NCI-H345 (cell line): ENCODE data around the gene MYH8.

Experiments
- DNase-seq: peaks from one replicate; lab custom pipeline; 2025; lab: John Stamatoyannopoulos, UW

Gene MYH8

GRCh38 chr17:10421900-10422542, at the start of gene MYH8:
Gene MYH8 (minus strand): TSS chr17:10421950. CDS start chr17:10420227, 1,723 bp downstream.
- no peak for DNase-seq

- no peak for DNase-seq
Measured at GRCh38 chr17:10469459-10469858, 47.7 kb upstream of the MYH8 start, which contains the start of gene MYH4. Gene MYH4 (minus strand): TSS chr17:10469559. CDS start chr17:10466745, 2,814 bp downstream.

GRCh38 chr17:10463402-10463801, 41.7 kb upstream of the MYH8 start:
- DNase-seq, result no peak

- DNase-seq, result no peak
Measured at GRCh38 chr17:10460062-10460461, 38.3 kb upstream of the MYH8 start.

GRCh38 chr17:10458701-10459100, 37.0 kb upstream of the MYH8 start:
- no peak for DNase-seq

- no peak for DNase-seq
Measured at GRCh38 chr17:10457952-10458351, 36.2 kb upstream of the MYH8 start.

- no peak for DNase-seq
Measured at GRCh38 chr17:10447026-10447931, 25.5 kb upstream of the MYH8 start.

GRCh38 chr17:10439816-10440215, 18.1 kb upstream of the MYH8 start:
- no peak for DNase-seq

GRCh38 chr17:10435096-10435495, 13.3 kb upstream of the MYH8 start:
- no peak for DNase-seq

GRCh38 chr17:10429421-10430045, 7.8 kb upstream of the MYH8 start:
- DNase-seq, result no peak

- no peak for DNase-seq
Measured at GRCh38 chr17:10428781-10429180, 7.0 kb upstream of the MYH8 start.

GRCh38 chr17:10421211-10421610, 539 bp downstream of the MYH8 start:
- no peak for DNase-seq

GRCh38 chr17:10420811-10421210, 939 bp downstream of the MYH8 start:
- DNase-seq, result no peak

GRCh38 chr17:10417431-10417830, 4.3 kb downstream of the MYH8 start:
- no peak for DNase-seq

- no peak for DNase-seq
Measured at GRCh38 chr17:10415161-10415560, 6.6 kb downstream of the MYH8 start.

- no peak for DNase-seq
Measured at GRCh38 chr17:10403589-10403988, 18.2 kb downstream of the MYH8 start.

GRCh38 chr17:10398352-10398751, 23.4 kb downstream of the MYH8 start:
- no peak for DNase-seq

GRCh38 chr17:10396524-10397163, 25.1 kb downstream of the MYH8 start:
- no peak for DNase-seq

GRCh38 chr17:10394201-10394887, 27.4 kb downstream of the MYH8 start:
- DNase-seq, result no peak

GRCh38 chr17:10392880-10393279, 28.9 kb downstream of the MYH8 start:
- DNase-seq, result no peak

- DNase-seq, result no peak
Measured at GRCh38 chr17:10385871-10386270, 35.9 kb downstream of the MYH8 start.

- DNase-seq, result no peak
Measured at GRCh38 chr17:10384175-10384574, 37.6 kb downstream of the MYH8 start.
